Activated CD8-positive, alpha-beta memory T cell treated with anti-CD3 and anti-CD28 coated beads for 4 hours (primary cell): ENCODE results near the gene RALB.
"Not testable (repeated sequence)": the region's sequence is repeated elsewhere in the genome, so short reads cannot be mapped to it uniquely, and the experiment has no call there.

Experiments
- DNase-seq, 2 donors: peaks; one replicate each; pipeline ENCODE4 v3.0.0-alpha.2; 2020; ENCODE audit warnings: low read depth in 2 of 2

Gene RALB

DNA sequence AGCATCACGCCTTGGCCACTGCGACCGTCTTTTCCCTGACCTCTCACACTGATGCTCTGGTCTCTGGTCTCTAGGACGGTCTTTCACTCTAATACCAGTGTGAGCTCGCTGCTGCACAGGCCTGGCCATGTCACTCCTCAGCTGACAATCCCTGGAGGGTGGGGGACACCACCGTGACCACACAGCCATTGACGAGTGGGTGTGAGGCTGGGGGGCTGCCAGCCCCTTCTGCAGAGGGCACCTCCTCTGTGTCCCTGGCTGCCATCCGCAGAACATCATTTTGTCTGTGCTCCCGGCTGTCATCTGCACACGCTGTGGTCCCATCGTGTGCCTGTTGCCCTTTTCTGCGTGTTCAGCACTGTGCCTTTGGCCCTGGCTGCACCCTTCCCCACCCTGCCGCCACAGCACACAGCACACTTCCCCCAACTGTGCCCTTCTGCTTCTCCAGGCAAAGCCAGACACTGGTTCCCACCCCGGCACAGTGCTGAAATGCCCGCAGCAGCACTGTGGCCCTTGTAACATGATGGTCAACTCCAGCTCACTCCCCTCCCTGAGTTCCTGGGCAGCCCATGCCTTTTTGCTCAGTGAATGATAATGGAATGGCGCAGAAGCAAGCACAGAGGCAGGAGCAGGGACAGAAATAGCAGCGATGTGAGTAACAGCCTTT lies 62.8 kb downstream of the RALB start:
- DNase-seq: no peak

DNA sequence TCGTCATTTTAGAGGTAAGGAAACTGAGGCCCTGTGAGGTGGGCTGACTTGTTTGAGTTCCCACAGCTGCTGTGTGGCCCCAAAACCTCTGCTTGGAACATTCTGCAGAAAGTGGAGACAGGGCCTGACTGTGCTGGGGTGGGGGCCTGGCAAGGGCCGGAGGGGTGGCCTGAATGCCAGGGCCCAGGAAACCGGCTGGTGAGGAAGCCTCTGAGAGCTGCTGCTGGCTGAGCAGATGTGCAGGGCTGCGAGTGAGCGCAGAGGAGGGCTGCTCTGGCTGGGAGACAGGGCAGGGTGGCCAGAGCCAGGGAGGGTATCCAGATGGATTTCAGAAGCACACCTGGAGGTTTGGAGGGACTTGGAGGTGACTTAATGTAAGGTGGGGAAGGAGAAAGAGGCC lies 63.4 kb downstream of the RALB start:
- DNase-seq: no peak

DNA sequence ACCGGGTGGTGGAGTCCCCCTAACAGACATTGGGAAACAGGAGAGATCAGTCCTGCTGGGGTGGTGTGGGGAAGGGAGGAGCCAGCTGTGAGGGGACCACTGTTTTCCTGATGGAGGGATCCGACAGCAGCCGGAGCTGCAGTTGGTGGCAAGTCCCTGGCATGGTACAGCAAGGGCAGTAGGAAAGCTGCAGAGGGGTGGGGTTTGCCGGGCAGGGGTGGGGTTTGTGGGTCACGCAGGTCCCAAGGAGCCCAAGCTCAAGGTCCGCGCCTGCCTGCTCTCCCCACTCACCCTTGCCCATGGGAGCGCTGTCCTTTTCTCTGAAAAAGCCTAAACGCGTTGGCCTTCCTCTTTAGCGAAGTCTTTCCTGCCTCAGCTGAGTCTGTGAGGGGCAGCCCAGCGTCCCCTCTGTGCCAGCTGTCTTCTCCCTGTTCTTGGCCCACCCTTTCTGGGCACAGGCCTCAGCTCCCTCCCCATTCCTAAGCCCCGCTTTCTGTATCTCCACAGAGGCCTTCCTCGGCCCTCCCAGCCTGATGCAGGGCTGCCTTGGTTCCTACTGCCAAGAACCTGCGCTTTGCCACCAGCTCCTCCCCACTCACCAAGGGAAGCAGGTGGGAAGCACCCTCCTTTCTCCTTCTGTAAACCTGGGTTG lies 64.0 kb downstream of the RALB start:
- DNase-seq: no peak

DNA sequence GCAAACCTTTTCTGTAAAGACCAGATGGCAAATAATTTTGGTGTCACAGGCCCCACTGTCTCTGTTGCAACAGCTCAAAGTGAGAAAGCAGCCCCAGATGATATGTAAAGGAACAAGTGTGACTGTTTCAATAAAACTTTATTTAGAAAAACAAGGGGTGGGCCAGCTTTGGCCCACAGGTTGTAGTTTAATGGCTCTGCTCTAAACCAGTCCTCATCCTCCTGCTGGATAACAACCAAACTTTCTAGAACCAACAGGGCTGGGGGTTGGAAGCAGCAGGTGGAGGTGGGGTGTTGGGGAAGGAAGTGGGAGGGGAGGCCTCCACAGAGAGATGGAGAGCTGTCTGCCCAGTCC lies 64.5 kb downstream of the RALB start:
- no peak for DNase-seq

GRCh38 chr2:120317916-120318315 lies 65.3 kb downstream of the RALB start:
- DNase-seq: no peak

- DNase-seq: no peak
Measured at GRCh38 chr2:120318626-120319025, 66.0 kb downstream of the RALB start.

DNA sequence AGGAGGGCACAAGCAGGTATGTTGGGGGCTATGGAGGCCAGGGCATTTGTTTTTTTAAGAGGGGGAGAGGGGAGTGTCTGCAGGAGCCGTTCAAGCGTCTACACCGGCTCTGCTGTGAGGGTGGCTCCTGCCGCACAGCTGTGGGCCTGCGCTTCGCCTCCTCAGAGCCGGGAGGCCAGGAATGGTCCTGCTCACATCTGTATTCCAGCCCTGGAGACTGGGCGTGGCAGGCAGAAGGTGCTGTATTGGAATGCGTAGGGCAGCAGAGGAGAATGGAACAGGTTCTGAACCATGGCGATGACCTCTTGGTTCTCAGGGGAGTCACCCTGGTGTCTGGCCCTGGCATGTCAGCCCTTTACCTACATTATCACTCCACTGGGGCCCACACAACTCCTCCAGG lies 66.5 kb downstream of the RALB start:
- no peak for DNase-seq

DNA sequence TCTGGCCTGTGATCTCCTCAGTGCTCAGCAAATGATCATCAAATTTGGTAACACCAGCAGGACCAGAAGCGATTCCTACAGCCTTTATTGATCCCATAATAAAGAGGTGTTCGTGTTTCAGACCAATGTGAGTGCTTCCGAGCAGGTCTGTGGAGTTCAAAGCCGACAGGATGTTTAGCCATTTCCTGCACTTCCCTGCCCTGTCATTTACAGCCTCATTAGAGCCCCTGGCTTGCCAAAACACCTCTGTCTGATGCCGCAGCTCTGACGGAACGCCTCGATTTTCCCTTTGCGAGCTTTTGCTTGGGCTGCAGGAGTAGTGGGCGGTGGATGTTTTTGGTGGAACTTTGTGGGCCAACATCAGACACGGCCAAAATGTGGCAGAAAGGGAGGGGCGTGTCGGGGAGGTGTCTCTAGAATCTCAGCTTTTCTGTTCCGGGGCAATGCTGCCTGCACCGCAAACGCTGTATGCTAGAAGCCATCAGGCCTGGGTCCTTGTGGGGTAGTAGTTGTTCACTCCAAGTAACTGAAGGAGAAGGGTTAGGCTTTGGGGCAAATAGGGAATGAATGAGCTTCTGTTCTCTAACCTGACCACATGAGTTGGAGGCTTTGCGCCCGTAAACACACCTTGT lies 67.2 kb downstream of the RALB start:
- no peak for DNase-seq

DNA sequence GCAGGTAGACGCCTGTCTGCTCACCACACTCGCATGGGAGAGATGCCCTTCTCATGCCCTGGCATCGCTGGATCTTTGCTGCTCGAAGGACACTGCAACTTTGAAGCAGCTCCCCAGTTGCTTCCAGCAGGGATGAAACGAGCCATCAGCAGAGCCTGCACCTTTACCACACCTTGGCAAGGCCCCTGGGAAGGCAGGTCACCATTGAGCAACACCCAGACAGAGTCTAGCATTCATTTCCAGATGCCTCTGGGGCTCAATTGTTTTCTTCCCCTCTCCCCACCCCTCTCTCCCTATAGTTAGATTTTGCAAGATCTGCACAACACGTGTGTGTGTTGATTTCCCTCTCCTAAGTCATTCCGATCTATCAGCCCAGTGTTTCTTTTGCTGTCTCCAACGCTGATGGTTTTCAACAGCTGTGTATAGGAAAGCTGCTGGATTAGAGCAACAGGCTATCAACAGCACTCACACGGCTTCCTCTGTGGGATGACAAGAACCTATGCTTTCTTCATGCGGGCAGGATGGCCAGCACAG lies 67.7 kb downstream of the RALB start:
- no peak for DNase-seq

DNA sequence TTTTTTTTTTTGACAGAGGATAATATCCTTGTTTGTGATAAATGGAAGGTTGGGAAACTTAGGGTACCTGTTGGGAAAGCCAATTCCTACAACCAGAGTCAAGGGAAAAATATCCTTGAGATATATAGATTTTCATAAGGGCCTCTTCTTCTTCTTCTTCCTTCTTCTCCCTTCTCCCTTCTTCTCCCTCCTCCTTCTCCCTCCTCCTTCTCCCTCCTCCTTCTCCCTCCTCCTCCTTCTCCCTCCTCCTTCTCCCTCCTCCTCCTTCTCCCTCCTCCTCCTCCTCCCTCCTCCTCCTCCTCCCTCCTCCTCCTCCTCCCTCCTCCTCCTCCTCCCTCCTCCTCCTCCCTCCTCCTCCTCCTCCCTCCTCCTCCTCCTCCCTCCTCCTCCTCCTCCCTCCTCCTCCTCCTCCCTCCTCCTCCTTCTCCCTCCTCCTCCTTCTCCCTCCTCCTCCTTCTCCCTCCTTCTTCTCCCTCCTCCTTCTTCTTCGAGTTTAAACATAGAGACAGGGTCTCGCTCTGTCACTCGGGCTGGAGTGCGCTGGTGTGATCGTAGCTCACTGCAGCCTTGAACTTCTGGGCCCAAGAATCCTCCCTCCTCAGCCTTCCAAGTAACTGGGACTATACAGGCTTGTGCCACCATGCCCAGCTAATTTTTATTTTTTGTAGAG lies 68.4 kb downstream of the RALB start:
- DNase-seq: not testable (repeated sequence)

DNA sequence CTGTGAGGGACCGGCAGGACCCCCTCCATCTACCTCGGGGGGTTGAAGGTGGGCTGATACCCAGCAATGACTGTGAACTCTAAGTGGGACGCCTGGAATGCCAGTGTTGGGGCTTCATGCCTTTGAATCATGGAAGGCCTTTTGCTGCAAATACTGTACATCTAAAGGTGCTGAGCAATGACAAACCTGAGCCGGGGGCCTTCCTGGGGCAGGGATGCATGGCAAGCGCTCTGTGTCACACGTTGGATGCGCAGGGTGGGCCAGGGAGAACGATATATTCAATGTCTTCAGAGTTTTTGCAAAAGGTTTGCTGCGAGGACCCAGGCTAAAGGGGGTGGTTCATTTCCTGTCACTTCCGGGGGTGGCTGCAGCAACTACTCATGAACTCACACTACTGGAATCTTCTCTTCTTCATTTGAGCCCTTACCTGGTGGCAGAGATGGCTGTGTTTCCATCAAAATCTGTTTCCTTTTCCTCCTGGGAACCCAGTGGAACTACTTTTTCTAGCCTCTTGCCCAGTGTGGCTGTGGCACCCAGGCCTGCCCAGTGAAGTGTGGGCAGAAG lies 69.2 kb downstream of the RALB start:
- DNase-seq: no peak

DNA sequence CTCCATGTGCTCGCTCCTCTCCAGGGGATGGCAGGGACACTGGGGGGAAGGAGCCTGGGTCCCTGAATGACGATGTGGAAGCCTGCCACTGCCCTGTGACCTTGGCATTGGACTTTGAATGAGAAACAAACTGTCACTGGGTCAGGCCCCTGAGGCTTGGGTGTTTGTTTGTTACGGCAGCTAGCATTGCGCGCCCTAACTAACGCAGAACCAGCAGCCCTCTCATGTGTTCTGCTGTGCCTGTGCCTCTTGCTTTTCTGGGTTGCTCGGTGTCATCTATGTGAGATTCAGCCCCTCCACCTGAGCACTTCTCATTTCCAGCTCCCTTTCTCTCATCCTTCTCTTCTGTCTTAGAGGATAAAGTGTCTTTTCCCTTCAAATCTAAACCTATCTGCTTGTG lies 69.7 kb downstream of the RALB start:
- no peak for DNase-seq

DNA sequence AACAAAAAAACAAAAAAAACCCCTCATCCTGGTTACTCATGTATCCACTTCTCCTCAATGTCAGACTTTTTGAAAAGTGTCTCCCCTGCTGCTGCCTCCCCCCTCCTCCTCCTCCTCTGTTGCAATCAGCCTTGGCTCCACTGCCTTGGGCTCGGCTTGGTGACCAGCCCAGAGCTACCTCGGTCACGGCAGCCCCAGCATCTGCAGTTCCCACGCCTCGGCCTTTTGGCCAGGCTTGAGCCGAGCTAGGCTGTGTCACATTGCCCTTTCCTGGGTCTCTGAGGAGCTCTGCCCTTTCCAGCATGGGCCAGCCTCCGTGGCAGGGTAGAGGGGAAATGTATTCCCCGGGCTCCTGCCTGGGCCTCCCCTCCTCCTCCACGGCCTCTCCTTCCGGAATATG lies 70.6 kb downstream of the RALB start:
- no peak for DNase-seq

GRCh38 chr2:120323807-120324399 lies 71.3 kb downstream of the RALB start:
- DNase-seq: no peak

DNA sequence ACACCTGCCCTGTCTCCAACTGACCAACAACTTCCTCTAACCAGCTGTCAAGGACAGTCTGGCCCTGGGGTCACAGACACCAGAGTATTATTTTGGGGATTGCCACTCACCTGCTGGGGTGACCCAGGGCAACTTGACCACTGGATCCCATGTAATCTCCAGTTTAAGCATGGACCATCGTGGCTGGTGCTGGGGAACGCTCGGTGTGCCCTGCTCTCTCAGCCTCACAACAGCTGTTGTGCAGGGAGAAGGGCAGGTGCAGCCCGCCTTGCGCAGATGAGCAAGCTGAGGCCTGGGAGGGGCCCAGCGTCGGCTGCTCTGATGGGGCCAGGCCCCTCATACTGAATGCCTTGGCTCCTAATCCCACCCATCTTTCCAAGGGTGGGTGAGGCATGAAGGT lies 72.3 kb downstream of the RALB start:
- DNase-seq: no peak

DNA sequence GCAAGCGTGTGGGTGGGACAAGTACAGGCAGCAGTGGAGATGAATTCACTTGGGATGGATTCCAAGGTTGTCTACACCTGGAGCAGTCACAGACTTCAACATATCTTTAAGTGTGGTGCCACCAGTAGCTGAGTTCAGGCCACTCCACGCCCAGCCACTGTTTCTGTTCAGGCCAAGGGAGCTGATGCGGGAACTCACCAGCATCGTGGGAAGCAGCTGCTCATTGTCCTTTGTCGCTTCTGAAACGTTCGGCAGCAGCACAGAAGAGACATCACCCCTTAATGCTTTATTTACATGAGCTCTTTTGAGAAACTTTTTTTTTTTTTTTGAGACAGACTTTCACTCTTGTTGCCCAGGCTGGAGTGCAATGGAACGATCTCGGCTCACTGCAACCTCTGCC lies 73.4 kb downstream of the RALB start:
- no peak for DNase-seq

- DNase-seq: no peak
Measured at GRCh38 chr2:120330946-120331822, 78.5 kb downstream of the RALB start.

GRCh38 chr2:120331903-120332302 lies 79.3 kb downstream of the RALB start:
- DNase-seq: no peak

DNA sequence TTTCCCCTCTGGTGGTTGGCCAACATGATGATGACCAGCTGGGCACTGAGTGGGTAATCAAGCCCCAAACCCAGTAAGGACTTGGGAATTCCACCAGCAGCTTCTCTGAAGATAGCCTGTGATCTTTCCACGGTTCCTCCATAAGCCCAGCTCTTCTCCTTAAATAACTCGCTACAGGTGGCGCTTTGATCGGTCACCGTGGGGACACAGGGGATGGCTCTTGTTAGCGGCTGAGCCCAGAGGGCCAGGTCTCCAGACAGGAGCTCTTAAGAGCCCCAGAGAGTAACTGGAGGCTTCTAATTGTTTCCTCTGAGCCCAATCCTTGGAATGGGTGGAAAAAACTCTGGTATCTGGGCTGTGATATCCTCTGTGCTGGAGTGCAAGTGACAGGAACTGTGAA lies 79.7 kb downstream of the RALB start:
- no peak for DNase-seq

GRCh38 chr2:120334068-120334467 lies 81.4 kb downstream of the RALB start:
- DNase-seq: no peak

DNA sequence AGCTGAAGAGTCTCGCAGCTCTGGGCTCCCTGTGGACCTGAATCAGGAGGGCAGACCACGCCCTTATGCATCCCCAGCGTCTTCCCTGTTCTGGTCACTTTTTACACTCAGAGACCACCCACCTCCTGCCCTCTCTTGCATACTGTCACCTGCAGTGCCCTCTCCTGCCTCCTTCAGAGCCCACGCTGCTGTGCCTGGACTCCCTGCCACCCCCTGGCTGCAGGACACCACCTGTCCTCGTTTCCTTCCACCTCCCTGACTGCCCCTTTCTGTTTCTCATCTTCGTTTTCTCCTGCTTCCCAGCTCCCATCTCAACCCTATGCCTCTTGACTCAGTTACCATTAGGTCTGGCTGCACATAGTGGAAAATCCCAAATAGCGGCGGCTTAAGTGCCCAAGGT lies 84.1 kb downstream of the RALB start:
- no peak for DNase-seq
